DOHH2 (cell line): Measurements from ENCODE around the gene NHSL2.

Source experiments
- EZH2phosphoT487 ChIP-seq: fragments of 200-600 bp; sonication (generic); IDR thresholded peaks from 2 replicates; pipeline ENCODE4 v1.6.1; 2017; ENCODE audit warnings: borderline replicate concordance, mild to moderate bottlenecking, antibody characterized with exemption, low read length, moderate library complexity, mixed read lengths
- TF ChIP-seq, protein P1 (sequence below): fragments of 200-600 bp; sonication (generic); IDR thresholded peaks from one replicate; pipeline ENCODE4 v1.5.1; 2014; ENCODE audit warnings: antibody characterized with exemption, mild to moderate bottlenecking, low read depth, low read length; ENCODE audit not compliant: poor library complexity, severe bottlenecking

DNA sequence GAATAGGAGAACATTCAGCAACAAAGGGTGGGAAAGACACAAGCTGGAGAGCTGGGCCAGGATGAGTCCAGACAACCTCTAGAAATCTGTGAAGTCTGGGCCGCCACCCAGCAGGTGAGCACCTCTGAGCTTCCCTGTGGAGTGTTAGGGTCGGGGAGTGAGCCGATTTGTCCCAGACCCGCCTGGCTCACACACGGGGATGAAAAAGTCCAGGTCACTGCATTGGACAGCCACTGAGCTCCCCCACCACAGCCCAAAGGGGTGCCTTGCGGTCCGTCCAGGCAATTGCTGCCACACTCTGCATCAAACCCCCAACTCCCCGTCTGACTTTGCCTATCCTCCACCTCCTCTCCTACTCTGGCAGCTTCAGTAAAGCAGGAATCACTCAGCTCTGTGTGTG lies 38.7 kb downstream of the NHSL2 start:
- TF ChIP-seq, protein P1, sequence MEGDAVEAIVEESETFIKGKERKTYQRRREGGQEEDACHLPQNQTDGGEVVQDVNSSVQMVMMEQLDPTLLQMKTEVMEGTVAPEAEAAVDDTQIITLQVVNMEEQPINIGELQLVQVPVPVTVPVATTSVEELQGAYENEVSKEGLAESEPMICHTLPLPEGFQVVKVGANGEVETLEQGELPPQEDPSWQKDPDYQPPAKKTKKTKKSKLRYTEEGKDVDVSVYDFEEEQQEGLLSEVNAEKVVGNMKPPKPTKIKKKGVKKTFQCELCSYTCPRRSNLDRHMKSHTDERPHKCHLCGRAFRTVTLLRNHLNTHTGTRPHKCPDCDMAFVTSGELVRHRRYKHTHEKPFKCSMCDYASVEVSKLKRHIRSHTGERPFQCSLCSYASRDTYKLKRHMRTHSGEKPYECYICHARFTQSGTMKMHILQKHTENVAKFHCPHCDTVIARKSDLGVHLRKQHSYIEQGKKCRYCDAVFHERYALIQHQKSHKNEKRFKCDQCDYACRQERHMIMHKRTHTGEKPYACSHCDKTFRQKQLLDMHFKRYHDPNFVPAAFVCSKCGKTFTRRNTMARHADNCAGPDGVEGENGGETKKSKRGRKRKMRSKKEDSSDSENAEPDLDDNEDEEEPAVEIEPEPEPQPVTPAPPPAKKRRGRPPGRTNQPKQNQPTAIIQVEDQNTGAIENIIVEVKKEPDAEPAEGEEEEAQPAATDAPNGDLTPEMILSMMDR: no peak
- no peak for TF ChIP-seq EZH2phosphoT487
